HEK293T (cell line): ENCODE measurements around the gene ESRP2.

ENCODE experiments used
- CTCF ChIA-PET: fragments of 350-600 bp; formaldehyde crosslinking; extraction: SDS; loops from one replicate; lab custom pipeline; 2021; ENCODE audit warnings: antibody characterized with exemption, inconsistent platforms; lab: Yijun Ruan, JAX
- POLR2A ChIA-PET: fragments of 350-600 bp; formaldehyde crosslinking; extraction: SDS; loops from one replicate; lab custom pipeline; 2020; ENCODE audit warnings: antibody characterized with exemption, inconsistent platforms; lab: Yijun Ruan, JAX
- DNase-seq: peaks from one replicate; pipeline ENCODE4 v3.0.0; 2012; ENCODE audit warnings: mixed read lengths; ENCODE audit errors: extremely low spot score
- ARNT ChIP-seq: fragments of 450-650 bp; IDR thresholded peaks from 2 replicates; pipeline ENCODE4 v1.6.1; 2017; ENCODE audit warnings: mild to moderate bottlenecking
- BHLHE40 ChIP-seq: fragments of 450-650 bp; IDR thresholded peaks from 2 replicates; pipeline ENCODE4 v1.6.1; 2016; ENCODE audit warnings: mild to moderate bottlenecking, moderate library complexity, borderline replicate concordance
- CTBP1 ChIP-seq: fragments of 450-650 bp; IDR thresholded peaks from 2 replicates; pipeline ENCODE4 v1.6.1; 2016; ENCODE audit warnings: borderline replicate concordance
- ELF4 ChIP-seq: fragments of 450-650 bp; IDR thresholded peaks from 2 replicates; pipeline ENCODE4 v1.6.1; 2017; ENCODE audit warnings: antibody characterized with exemption
- FOXA1 ChIP-seq: fragments of 450-650 bp; IDR thresholded peaks from 2 replicates; pipeline ENCODE4 v1.6.1; 2016; ENCODE audit warnings: mild to moderate bottlenecking
- FOXK2 ChIP-seq: fragments of 450-650 bp; IDR thresholded peaks from 2 replicates; pipeline ENCODE4 v1.6.1; 2016; ENCODE audit warnings: mild to moderate bottlenecking
- FOXM1 ChIP-seq: fragments of 450-650 bp; IDR thresholded peaks from 2 replicates; pipeline ENCODE4 v1.6.1; 2017; ENCODE audit warnings: mild to moderate bottlenecking, borderline replicate concordance
- HDGF ChIP-seq: fragments of 450-650 bp; IDR thresholded peaks from 2 replicates; pipeline ENCODE4 v1.6.1; 2017; ENCODE audit warnings: antibody characterized with exemption, borderline replicate concordance
- L3MBTL2 ChIP-seq: fragments of 450-650 bp; conservative IDR thresholded peaks from 2 replicates; pipeline ENCODE4 v1.6.1; 2016; ENCODE audit warnings: mild to moderate bottlenecking
- LEF1 ChIP-seq: fragments of 450-650 bp; IDR thresholded peaks from 2 replicates; pipeline ENCODE4 v1.6.1; 2017; ENCODE audit warnings: mild to moderate bottlenecking, borderline replicate concordance
- NFRKB ChIP-seq: fragments of 450-650 bp; IDR thresholded peaks from 2 replicates; pipeline ENCODE4 v1.6.1; 2016; ENCODE audit warnings: mild to moderate bottlenecking, moderate library complexity
- PKNOX1 ChIP-seq: fragments of 450-650 bp; IDR thresholded peaks from 2 replicates; pipeline ENCODE4 v1.6.1; 2016
- SP1 ChIP-seq: fragments of 450-650 bp; IDR thresholded peaks from 2 replicates; pipeline ENCODE4 v1.6.1; 2017
- SUZ12 ChIP-seq: fragments of 450-650 bp; IDR thresholded peaks from 2 replicates; pipeline ENCODE4 v1.6.1; 2016; ENCODE audit warnings: mild to moderate bottlenecking
- TARDBP ChIP-seq: fragments of 450-650 bp; IDR thresholded peaks from 2 replicates; pipeline ENCODE4 v1.6.1; 2016
- ZNF384 ChIP-seq: fragments of 450-650 bp; IDR thresholded peaks from 2 replicates; pipeline ENCODE4 v1.6.1; 2016

ESRP2 gene

DNA sequence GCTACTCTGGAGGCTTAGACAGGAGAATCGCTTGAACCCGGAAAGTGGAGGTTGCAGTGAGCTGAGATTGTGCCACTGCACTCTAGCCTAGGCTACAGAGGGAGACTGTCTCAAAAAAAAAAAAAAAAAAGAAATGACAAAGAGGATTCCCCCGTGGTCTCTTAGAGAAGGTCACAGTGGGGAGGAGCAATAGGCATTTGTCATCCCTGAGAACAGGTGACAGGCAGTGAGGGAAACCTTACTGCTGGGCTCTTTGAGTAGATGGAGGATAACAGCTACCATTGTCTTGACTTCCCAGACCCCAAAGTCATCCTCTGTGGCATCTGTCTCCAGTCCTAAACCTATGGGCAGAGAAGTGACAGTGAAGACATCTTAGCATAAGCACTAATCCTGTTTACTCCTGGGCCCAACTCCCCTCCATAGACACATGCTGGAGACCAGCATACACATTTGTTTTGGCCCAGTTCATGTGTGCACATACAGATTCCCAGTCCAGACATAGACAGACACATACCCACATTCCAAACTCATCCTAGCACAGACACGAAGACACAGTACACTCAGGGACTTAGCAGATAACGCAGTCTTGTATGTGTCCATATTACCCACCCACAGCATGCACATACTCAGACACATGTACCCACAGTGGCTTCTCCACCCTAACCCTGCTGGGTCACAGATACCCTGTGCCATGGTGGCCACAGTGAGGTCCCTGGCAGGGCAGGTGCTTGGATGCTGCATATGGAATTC, 2.7 kb downstream of the ESRP2 start:
- POLR2A ChIA-PET = interaction anchor here (0.6 to 1.0 kb wide), 2 partner anchors 113 to 148 kb away, joined by 3 to 4 read pairs; partner anchors contain the start of gene NFATC3
- TF ChIP-seq HDGF (no peak), SUZ12 (no peak), L3MBTL2 (no peak), BHLHE40 (no peak), FOXA1 (no peak), FOXM1 (no peak), CTBP1 (no peak), LEF1 (no peak), ARNT (no peak), ZNF384 (no peak), TARDBP (no peak), NFRKB (no peak), SP1 (no peak)
- no peak for DNase-seq
- CTCF ChIA-PET = no interaction called here

- TF ChIP-seq TARDBP (no peak), NFRKB (no peak), CTBP1 (no peak), SP1 (no peak), ELF4 (no peak), SUZ12 (no peak), HDGF (no peak), FOXM1 (no peak), ZNF384 (no peak), PKNOX1 (no peak)
- CTCF ChIA-PET = no interaction called here
These were observed 3.6 kb downstream of the ESRP2 start for GRCh38 chr16:68232335-68232734.

DNA sequence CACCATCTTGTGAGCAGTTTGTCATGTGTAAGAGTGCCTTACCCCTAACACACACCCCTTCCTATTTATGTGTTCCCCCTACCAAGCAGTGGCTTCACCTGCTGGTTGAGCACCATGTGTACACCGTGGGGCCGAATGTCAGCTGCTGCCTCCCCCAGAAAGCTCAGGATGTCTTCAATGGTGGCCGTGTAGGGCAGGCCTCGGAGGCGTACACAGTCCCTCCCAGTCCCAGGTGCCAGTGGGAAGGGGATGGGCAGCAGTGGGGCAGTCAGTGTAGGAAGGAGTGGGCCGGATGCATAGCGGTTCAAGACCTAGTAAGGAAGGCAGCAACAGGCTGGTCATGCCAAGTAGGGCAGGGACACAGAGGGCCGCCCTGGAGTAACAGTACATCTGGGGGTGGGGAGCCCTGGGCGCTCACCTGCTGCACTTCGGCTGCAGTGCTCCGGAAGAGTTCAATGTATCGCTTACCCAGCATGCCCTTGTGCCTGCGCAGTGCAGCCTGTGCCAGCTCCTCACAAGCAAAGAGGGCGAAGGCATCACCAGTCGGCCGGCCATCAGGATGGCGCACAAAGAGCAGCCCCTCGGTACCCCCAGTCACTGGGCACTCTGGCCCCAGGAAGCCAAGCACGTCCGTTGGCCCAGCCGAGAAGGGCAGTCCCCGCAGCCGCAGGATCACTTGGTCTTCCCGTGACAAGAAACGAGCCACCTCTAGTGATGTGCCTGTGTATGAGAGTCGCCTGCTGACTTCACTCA, 4.4 kb downstream of the ESRP2 start:
- TF ChIP-seq ARNT (no peak), HDGF (no peak), CTBP1 (no peak), ELF4 (no peak), BHLHE40 (no peak), FOXM1 (no peak)
- ChIA-PET CTCF (no interaction called here), POLR2A (no interaction called here)

More at GRCh38 chr16:68232335-68232734, 3.6 kb downstream of the ESRP2 start:
- POLR2A ChIA-PET = interaction anchor here (1.0 kb wide), 1 partner anchor 147 kb away, joined by 3 read pairs; the partner anchor contains the start of gene NFATC3
- no peak for DNase-seq

DNA sequence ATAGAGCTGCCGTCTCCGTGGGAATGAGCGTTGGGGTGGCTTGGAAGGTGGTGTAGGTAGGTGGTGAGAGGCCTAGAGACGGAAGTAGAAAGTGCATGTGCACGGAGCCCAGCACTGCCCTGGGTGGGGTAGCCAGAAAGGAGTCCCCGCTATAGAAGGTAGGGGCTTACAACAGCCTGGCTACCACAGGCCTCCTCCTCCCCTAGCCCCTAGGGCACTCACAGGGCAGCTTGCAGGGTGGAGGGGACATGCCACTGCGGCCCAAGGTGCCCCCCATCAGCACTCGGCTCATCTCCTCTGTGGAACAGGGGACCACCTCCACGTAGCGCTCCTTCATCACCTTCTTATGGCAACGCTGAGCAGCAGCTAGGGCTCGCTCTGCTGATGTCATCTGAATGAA, 5.0 kb downstream of the ESRP2 start:
- CTCF ChIA-PET = no interaction called here
- TF ChIP-seq TARDBP = no peak
- no peak for TF ChIP-seq L3MBTL2
- no peak for TF ChIP-seq BHLHE40
- no peak for TF ChIP-seq FOXA1
- TF ChIP-seq ARNT = no peak
- no peak for TF ChIP-seq PKNOX1
- no peak for TF ChIP-seq FOXK2
- TF ChIP-seq SP1 = no peak
- TF ChIP-seq HDGF = no peak
- POLR2A ChIA-PET = no interaction called here
- DNase-seq = no peak

More for the DNA sequence above, 4.4 kb downstream of the ESRP2 start:
- no peak for DNase-seq

- ChIA-PET POLR2A (no interaction called here), CTCF (interaction anchor here (0.5 to 1.2 kb wide), 3 partner anchors 34 to 1122 kb away, joined by 3 to 4 read pairs (median 3); partner anchors contain the start of gene SLC7A6)
- DNase-seq = no peak
- TF ChIP-seq ZNF384 = no peak
- no peak for TF ChIP-seq FOXK2
- TF ChIP-seq L3MBTL2 = no peak
- TF ChIP-seq ARNT = no peak
- TF ChIP-seq LEF1 = no peak
- TF ChIP-seq TARDBP = no peak
These were observed 5.8 kb downstream of the ESRP2 start for GRCh38 chr16:68230176-68230571.

- POLR2A ChIA-PET = no interaction called here
These were observed 6.3 kb downstream of the ESRP2 start for GRCh38 chr16:68229431-68230175.

More at GRCh38 chr16:68229431-68230175, 6.3 kb downstream of the ESRP2 start:
- CTCF ChIA-PET = interaction anchor here (0.5 to 1.2 kb wide), 3 partner anchors 35 to 1123 kb away, joined by 3 to 4 read pairs (median 3); partner anchors contain the start of gene SLC7A6
- TF ChIP-seq CTBP1 = no peak
- TF ChIP-seq L3MBTL2 = no peak
- TF ChIP-seq ARNT = no peak
- no peak for TF ChIP-seq PKNOX1
- TF ChIP-seq BHLHE40 = no peak
- no peak for TF ChIP-seq HDGF
- no peak for TF ChIP-seq FOXK2
- no peak for TF ChIP-seq ELF4
- TF ChIP-seq LEF1 = no peak
- TF ChIP-seq ZNF384 = no peak
- TF ChIP-seq FOXM1 = no peak
- DNase-seq = peak; percentile 68
